GM21723 (cell line): ENCODE results near the gene ZCCHC14.

Source experiments
- ATAC-seq: cut with Tn5 transposase; IDR thresholded peaks from one replicate; pipeline ENCODE4 v1.9.1; 2021; ENCODE audit warnings: mild to moderate bottlenecking, moderate library complexity; ENCODE audit not compliant: unreplicated experiment

Gene ZCCHC14

GRCh38 chr16:87435372-87436224 is 57.2 kb downstream of the ZCCHC14 start:
- ATAC-seq, result no peak

GRCh38 chr16:87434146-87434667 is 58.6 kb downstream of the ZCCHC14 start:
- ATAC-seq, result no peak

- no peak for ATAC-seq
Measured at GRCh38 chr16:87432330-87432915, 60.4 kb downstream of the ZCCHC14 start.

- no peak for ATAC-seq
Measured at GRCh38 chr16:87431926-87432325, 60.9 kb downstream of the ZCCHC14 start.

- ATAC-seq, result no peak
Measured at GRCh38 chr16:87426423-87427215, 66.2 kb downstream of the ZCCHC14 start.

GRCh38 chr16:87425941-87426340 is 66.9 kb downstream of the ZCCHC14 start:
- no peak for ATAC-seq

GRCh38 chr16:87424266-87424665 is 68.6 kb downstream of the ZCCHC14 start:
- no peak for ATAC-seq

- ATAC-seq, result no peak
Measured at GRCh38 chr16:87423429-87423828, 69.4 kb downstream of the ZCCHC14 start.

- ATAC-seq, result no peak
Measured at GRCh38 chr16:87422106-87422505, 70.7 kb downstream of the ZCCHC14 start.

GRCh38 chr16:87421003-87421912 is 71.6 kb downstream of the ZCCHC14 start:
- ATAC-seq, result no peak

GRCh38 chr16:87420026-87421002 is 72.5 kb downstream of the ZCCHC14 start:
- no peak for ATAC-seq

GRCh38 chr16:87418644-87419043 is 74.2 kb downstream of the ZCCHC14 start:
- no peak for ATAC-seq

GRCh38 chr16:87418216-87418615 is 74.6 kb downstream of the ZCCHC14 start:
- ATAC-seq, result no peak

GRCh38 chr16:87417528-87417910 is 75.3 kb downstream of the ZCCHC14 start:
- ATAC-seq, result no peak

GRCh38 chr16:87416826-87417527 is 75.8 kb downstream of the ZCCHC14 start:
- ATAC-seq, result no peak

- no peak for ATAC-seq
Measured at GRCh38 chr16:87415441-87415840, 77.4 kb downstream of the ZCCHC14 start.

- ATAC-seq, result no peak
Measured at GRCh38 chr16:87414251-87414680, 78.6 kb downstream of the ZCCHC14 start.

GRCh38 chr16:87412996-87413421 is 79.8 kb downstream of the ZCCHC14 start:
- no peak for ATAC-seq
